GM13976 (cell line): ENCODE data around the gene ROGDI.

Experiments used
- DNase-seq: peaks from one replicate; pipeline ENCODE4 v3.0.0; 2012; ENCODE audit warnings: low spot score
- in situ Hi-C: fragments of 300-500 bp; cut with MboI; formaldehyde crosslinking; loops from one replicate; pipeline ENCODE4 v1.12.0; 2022; ENCODE audit warnings: low sequenced_read_pairs, mixed read lengths, inconsistent platforms; ENCODE audit not compliant: unreplicated experiment
- TF ChIP-seq, protein P1 (sequence below): IDR thresholded peaks from 2 replicates; pipeline ENCODE4 v1.5.1; 2012; ENCODE audit warnings: borderline replicate concordance, mild to moderate bottlenecking; ENCODE audit not compliant: insufficient read depth; ENCODE audit errors: extremely low read depth, missing control alignments, control extremely low read depth

The ROGDI gene

GRCh38 chr16:4800290-4801041 is 2.0 kb downstream of the ROGDI start:
- TF ChIP-seq, protein P1, sequence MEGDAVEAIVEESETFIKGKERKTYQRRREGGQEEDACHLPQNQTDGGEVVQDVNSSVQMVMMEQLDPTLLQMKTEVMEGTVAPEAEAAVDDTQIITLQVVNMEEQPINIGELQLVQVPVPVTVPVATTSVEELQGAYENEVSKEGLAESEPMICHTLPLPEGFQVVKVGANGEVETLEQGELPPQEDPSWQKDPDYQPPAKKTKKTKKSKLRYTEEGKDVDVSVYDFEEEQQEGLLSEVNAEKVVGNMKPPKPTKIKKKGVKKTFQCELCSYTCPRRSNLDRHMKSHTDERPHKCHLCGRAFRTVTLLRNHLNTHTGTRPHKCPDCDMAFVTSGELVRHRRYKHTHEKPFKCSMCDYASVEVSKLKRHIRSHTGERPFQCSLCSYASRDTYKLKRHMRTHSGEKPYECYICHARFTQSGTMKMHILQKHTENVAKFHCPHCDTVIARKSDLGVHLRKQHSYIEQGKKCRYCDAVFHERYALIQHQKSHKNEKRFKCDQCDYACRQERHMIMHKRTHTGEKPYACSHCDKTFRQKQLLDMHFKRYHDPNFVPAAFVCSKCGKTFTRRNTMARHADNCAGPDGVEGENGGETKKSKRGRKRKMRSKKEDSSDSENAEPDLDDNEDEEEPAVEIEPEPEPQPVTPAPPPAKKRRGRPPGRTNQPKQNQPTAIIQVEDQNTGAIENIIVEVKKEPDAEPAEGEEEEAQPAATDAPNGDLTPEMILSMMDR: no peak
- DNase-seq: peak; percentile 56
- in situ Hi-C loops: no loop called here

DNA sequence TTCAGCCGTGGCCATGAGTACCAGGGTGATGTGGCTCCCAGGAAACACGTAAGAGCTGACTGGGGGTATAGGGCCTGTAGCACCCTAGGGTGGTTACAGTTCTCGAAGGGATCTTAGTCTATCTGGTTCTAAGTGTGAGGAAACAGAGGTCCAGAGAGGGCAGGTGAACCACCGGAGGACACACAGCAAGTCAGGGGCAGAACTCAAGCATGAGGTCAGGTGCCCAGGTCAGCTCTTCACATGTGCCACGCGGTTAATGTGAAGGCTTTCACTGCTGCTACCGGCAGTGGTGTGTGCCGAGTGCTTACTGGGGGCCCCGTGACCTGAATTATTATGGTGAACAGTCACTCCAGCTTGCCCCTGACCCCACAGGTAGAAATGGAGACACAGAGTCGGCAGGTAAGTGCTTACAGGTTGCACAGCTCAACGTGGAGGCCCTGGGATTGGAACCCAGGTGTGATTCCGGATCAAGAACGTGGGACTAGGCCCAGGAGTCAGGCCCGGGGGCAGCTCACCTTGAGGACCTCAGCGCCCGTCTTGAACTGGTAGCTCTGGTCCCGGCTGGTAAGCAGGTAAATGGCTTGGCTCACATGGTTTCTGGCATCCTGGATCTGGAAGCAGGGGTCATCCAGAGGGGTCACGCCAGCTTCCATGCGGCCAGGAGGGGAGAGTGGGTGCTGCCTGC is 3.1 kb downstream of the ROGDI start:
- in situ Hi-C loops: no loop called here
- DNase-seq: no peak
- TF ChIP-seq, protein P1: no peak

GRCh38 chr16:4798456-4798855 is 4.0 kb downstream of the ROGDI start:
- TF ChIP-seq, protein P1: no peak
- in situ Hi-C loops: no loop called here

DNA sequence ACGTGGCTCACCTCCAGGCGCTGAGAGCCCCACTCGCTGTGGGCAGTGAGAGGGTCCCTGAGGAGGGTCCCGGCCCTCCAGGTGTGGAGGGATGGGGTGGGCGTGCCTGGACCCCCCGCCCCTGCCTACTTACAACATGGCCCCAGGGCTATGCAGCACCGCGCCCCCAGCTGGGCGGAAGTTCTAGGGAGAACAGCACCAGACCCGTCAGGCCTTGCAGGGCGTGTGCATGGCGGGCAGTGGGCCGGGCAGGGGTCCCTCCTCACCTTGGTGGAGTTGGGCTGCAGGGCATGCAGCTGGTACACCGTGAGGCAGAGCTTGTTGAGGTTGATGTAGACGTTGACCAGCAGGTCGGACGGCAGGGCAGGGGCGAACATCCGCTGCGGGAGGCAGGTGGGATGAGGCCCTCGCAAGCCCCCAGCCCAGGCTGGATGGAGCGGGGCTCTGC is 4.6 kb downstream of the ROGDI start:
- in situ Hi-C loops: no loop called here
- TF ChIP-seq, protein P1: no peak
- DNase-seq: no peak

More at GRCh38 chr16:4798456-4798855, 4.0 kb downstream of the ROGDI start:
- no peak for DNase-seq

- in situ Hi-C loops: no loop called here
- DNase-seq: no peak
- TF ChIP-seq, protein P1: no peak
These were observed 5.2 kb downstream of the ROGDI start for GRCh38 chr16:4796982-4797804.

GRCh38 chr16:4795828-4796572 is 6.4 kb downstream of the ROGDI start:
- in situ Hi-C loops: no loop called here
- no peak for DNase-seq
- TF ChIP-seq, protein P1: no peak
